Measurements from ENCODE around the gene HAPLN1.

DNA sequence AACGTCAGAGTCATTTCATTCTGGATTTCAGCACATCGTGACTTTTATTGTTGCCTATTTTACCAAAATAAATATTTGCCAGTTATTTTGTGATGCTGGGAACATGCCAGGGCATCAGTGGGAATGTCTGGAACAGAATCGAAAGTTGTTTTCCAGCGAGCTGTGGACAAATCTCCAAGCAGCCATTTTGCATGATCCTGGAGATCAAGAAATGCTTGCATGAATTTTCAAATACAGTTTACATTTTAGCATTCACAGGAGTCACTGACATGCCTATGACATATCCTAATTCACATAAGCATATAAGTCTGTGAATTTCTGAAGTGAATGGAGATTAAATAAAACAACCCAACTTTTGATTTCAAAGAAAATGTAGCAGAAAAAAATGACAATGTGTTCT, 129.7 kb downstream of the HAPLN1 start:
- TF ChIP-seq, protein P1, sequence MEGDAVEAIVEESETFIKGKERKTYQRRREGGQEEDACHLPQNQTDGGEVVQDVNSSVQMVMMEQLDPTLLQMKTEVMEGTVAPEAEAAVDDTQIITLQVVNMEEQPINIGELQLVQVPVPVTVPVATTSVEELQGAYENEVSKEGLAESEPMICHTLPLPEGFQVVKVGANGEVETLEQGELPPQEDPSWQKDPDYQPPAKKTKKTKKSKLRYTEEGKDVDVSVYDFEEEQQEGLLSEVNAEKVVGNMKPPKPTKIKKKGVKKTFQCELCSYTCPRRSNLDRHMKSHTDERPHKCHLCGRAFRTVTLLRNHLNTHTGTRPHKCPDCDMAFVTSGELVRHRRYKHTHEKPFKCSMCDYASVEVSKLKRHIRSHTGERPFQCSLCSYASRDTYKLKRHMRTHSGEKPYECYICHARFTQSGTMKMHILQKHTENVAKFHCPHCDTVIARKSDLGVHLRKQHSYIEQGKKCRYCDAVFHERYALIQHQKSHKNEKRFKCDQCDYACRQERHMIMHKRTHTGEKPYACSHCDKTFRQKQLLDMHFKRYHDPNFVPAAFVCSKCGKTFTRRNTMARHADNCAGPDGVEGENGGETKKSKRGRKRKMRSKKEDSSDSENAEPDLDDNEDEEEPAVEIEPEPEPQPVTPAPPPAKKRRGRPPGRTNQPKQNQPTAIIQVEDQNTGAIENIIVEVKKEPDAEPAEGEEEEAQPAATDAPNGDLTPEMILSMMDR (IDR thresholded peaks at IDR 0.05): no peak
- TF ChIP-seq EP300 (IDR thresholded peaks at IDR 0.05): no peak
- no peak for TF ChIP-seq POLR2A (IDR thresholded peaks at IDR 0.05)
